ENCODE results near the gene GRIN2D. TPM values are rescaled to one million over a fixed set of nuclear protein-coding genes. Genes with fewer than 3 reads are reported as not detected.

GRIN2D gene
- polyA plus RNA-seq, 3 donors from 2014 or later: not detected

- H3K27me3 Mint-ChIP-seq (ENCODE audit: low read depth in 3 of 3): peaks cover 20 to 34% (median 23%) of the 10 kb centered on the region in 3 donors
- peaks cover 6 to 12% (median 8%) of the 10 kb centered on the region in 3 donors for H3K36me3 Mint-ChIP-seq
- H3K9me3 Mint-ChIP-seq: no peaks in the 10 kb centered on the region
- no peak overlapping the region for H3K27ac Mint-ChIP-seq
- peaks cover 24 to 35% of the 10 kb centered on the region in 2 donors for H3K4me1 Mint-ChIP-seq
- peak in 1 of 3 donors; percentile 22 for DNase-seq
- no peak overlapping the region for H3K4me3 Mint-ChIP-seq
These were observed 49.8 kb downstream of the GRIN2D start for GRCh38 chr19:48443256-48443655.

Other genes with a start within 250 kb of the GRIN2D start
- 10 to 100 TPM; 13.1 to 26.0 (median 17.3) TPM for gene LIG1, start 223.3 kb upstream of the GRIN2D start, polyA plus RNA-seq
- gene ZSWIM9, start 223.0 kb upstream of the GRIN2D start, polyA plus RNA-seq: 1 to 10 TPM in 1 of 3 donors, under 1 TPM in 1, not detected in 1; 0.54 to 1.3 TPM
- gene CARD8, start 137.8 kb upstream of the GRIN2D start, polyA plus RNA-seq: 100 to 1,000 TPM in 1 of 3 donors, 10 to 100 TPM in 2; 74.2 to 109 (median 86.3) TPM
- 1 to 10 TPM in 1 of 3 donors, under 1 TPM in 1, not detected in 1; 0.22 to 2.1 TPM for gene ZNF114, start 123.6 kb upstream of the GRIN2D start, polyA plus RNA-seq
- 1,000 to 10,000 TPM in 2 of 3 donors, 100 to 1,000 TPM in 1; 994 to 1,311 (median 1,000) TPM for gene EMP3, start 68.1 kb upstream of the GRIN2D start, polyA plus RNA-seq
- gene TMEM143, start 29.7 kb upstream of the GRIN2D start, polyA plus RNA-seq: 1 to 10 TPM; 2.8 to 6.3 (median 3.1) TPM
- gene SYNGR4, start 29.3 kb upstream of the GRIN2D start, polyA plus RNA-seq: not detected
- gene KDELR1, start 2.1 kb upstream of the GRIN2D start, polyA plus RNA-seq: 10 to 100 TPM; 14.8 to 30.5 (median 20.2) TPM
- 10 to 100 TPM; 32.3 to 42.4 (median 34.6) TPM for gene GRWD1, start 52.3 kb downstream of the GRIN2D start, polyA plus RNA-seq
- gene KCNJ14, start 61.9 kb downstream of the GRIN2D start, polyA plus RNA-seq: under 1 TPM in 2 of 3 donors, not detected in 1; 0.06 to 0.07 TPM
- 10 to 100 TPM; 14.4 to 37.6 (median 29.6) TPM for gene CYTH2, start 75.7 kb downstream of the GRIN2D start, polyA plus RNA-seq
- not detected for gene LMTK3, start 118.2 kb downstream of the GRIN2D start, polyA plus RNA-seq
- gene SULT2B1, start 158.5 kb downstream of the GRIN2D start, polyA plus RNA-seq: not detected
- gene SPACA4, start 213.1 kb downstream of the GRIN2D start, polyA plus RNA-seq: not detected
- gene FAM83E, start 221.4 kb downstream of the GRIN2D start, polyA plus RNA-seq: not detected
- 1,000 to 10,000 TPM in 1 of 3 donors, 100 to 1,000 TPM in 2; 938 to 1,525 (median 950) TPM for gene RPL18, start 225.5 kb downstream of the GRIN2D start, polyA plus RNA-seq
- gene SPHK2, start 225.8 kb downstream of the GRIN2D start, polyA plus RNA-seq: 10 to 100 TPM; 10.5 to 14.5 (median 14.1) TPM
- gene DBP, start 243.7 kb downstream of the GRIN2D start, polyA plus RNA-seq: 10 to 100 TPM; 23.6 to 65.1 (median 26.3) TPM

Data from immature natural killer cell (primary cell).